Activated naive CD8-positive, alpha-beta T cell treated with anti-CD3 and anti-CD28 coated beads, Interleukin-2, amount 50 U/mL, for 16 hours (primary cell): ENCODE data around the gene DPP10.
"Not testable (repeated sequence)": the region's sequence is repeated elsewhere in the genome, so short reads cannot be mapped to it uniquely, and the experiment has no call there.

Experiments used
- DNase-seq: peaks from one replicate; pipeline ENCODE4 v3.0.0-alpha.2; 2020; ENCODE audit warnings: low read depth, low spot score

The DPP10 gene

DNA sequence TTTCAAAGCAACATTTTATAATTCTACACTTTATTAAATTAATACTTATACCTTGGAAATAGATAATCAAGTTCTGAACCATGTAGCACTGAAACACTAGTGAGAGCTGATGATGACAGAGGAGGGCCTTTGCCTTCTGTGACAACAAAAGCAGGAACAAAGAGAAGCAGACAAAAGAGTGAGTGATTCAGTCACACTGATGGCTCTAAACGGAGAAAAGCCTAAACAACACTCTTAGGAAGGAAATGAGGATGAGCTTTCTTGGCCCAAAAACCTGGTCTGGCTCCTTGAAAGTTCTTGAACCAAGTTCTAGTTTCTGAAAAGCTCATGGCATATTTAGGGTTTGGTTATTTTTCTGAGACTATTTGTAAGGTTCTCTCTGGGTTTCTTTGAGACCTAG, 271.9 kb downstream of the DPP10 start:
- DNase-seq: no peak

DNA sequence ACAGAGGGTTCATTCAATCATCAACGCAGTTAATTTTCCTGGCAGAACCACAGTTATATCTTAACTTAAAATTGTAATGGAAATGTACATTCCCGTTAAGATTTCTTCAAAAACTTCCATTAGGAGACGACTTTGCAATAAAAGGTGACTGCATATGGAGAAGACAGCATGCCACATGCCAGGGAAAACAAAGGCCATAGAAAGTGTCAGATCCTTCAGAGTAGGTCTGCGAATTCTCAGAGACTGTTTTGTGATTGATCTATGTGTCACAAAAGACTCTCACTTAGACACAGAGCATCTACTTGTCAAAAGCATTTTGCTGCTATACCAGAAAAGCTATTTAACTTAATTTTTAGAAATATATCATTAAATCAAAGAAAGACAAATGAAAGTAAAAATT, 274.6 kb downstream of the DPP10 start:
- DNase-seq: no peak

DNA sequence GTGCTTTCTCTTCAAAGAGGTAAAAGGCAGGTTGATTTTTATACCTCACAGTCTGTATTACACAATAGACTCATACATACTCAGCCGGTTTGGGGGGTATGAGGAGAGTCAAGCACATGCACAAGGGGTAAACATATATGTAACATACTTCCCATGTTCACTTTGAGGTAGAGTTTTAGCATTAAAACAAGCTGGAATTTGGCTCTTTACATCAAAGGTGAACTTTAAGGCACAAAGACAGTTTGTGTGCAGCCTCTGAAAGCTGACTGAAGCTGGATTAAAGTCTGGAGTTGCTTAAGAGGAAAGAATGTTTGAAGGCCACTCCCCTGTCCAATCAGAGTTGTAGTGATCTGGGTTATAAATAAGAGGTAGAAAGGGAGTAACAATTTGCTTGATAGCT, 282.0 kb downstream of the DPP10 start:
- DNase-seq: no peak

DNA sequence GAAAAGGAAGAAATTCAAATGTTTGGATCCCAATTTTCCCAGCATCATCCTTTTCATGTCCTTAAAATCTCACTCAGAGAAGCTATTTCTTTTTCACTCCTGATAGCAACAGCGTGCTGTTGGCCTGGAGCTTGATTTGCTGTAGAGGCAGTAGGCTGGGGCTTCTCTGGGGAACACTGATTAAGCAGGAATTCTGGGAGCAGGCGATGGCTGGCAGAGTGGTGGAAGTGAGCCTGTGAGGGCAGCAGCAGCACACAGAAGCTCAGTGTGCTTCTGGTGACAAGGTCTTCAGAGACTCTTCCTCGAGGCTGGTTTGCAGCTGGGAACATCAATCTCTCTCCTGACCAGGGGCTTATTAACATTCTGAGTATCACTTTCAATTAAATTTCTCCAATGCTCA, 284.6 kb downstream of the DPP10 start:
- DNase-seq: no peak

GRCh38 chr2:114728372-114728771, 285.9 kb downstream of the DPP10 start:
- DNase-seq: no peak

DNA sequence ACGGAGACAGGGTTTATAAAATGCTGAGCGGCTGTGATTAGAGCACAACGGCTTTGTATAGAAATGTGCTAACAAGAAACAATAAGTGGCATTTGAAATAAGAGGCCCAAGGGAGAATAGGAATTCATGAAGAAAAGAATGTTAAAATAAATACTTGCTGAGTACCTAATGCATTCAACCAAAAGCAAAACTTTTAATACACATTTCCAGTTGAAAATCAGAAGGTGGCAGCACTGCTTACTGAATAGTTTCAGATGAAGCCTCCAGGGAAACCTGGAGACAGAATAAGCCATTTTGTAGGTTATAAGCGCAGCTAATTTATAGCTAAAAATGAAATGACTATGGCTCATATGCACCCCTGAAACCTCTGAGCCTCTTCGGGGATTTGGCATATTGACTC, 286.6 kb downstream of the DPP10 start:
- no peak for DNase-seq

DNA sequence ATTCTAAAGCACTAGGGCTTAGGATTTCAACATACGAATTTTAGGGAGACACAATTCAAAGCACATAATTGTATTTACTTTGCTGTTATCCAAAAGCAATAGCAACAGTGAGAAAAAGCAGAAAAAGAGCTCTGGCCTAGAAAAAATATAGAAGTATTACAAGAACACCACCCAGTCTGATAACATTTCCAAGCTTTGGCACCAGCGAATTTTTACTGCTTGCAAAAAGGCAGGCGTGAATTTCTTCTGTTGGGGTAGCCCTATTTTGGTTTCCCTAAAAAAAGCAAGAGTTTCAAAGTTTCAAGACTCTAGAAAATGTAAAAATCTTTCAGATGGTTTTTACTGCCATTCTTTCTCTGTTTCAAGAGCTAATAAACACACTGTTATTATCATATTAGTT, 292.7 kb downstream of the DPP10 start:
- DNase-seq: no peak

- no peak for DNase-seq
Observed at GRCh38 chr2:114742245-114742644, 299.8 kb downstream of the DPP10 start.

- no peak for DNase-seq
Observed at GRCh38 chr2:114745700-114746099, 303.3 kb downstream of the DPP10 start.

DNA sequence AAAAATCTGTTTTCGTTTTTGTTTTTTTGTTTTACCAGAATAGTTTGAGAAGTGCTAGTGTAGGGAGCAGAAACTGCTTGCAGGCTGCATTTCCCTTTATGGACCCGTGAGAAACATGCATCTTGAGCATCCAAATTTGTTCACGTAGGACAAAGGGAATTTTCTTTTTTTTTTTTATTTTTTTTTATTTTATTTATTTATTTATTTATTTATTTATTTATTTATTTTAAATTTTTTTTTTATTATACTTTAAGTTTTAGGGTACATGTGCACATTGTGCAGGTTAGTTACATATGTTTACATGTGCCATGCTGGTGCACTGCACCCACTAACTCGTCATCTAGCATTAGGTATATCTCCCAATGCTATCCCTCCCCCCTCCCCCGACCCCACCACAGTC, 305.7 kb downstream of the DPP10 start:
- not testable (repeated sequence) for DNase-seq

GRCh38 chr2:114752425-114752824, 310.0 kb downstream of the DPP10 start:
- DNase-seq: no peak

DNA sequence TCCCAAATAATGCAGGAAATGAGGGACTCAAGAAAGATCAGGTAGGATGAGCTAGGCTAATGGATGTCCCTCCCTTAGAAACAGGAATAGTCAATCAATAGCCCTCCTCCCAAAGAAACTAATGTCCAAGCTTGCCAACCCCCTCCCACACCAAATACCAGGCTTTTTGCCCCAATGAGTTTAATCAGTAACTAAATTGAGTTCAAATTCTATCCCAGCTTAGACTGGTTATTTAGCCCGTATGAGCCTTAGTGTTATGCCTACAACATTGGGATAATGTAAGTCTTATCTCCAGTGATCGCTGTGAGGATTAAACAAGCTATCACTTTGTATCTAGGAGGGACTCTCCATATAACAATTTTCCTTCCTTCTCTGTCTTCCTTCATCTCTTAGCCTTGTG, 310.7 kb downstream of the DPP10 start:
- DNase-seq: no peak

GRCh38 chr2:114754907-114755563, 312.6 kb downstream of the DPP10 start:
- no peak for DNase-seq

- DNase-seq: no peak
Observed at GRCh38 chr2:114762376-114762775, 319.9 kb downstream of the DPP10 start.

DNA sequence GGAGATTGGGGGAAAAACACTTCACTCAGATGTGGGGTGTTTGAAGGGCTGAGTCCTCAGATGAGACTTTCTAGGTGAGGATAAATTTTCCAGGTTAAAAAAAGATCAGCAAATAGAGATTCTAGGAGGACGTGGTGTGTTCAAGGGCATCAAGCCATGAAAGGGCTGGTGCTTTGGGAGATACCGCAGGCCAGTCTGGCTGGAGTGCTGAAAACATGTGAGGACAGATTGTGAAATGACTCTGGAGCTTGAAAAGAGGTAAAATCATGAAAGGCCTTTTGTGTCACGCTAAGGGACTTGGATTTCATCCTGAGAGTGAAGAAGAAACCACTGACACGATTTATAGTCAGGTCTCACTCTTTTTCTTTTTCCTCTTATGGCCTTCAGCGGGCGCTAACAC, 320.5 kb downstream of the DPP10 start:
- DNase-seq: no peak

GRCh38 chr2:114769110-114769509, 326.7 kb downstream of the DPP10 start:
- DNase-seq: no peak

GRCh38 chr2:114769991-114770390, 327.6 kb downstream of the DPP10 start:
- no peak for DNase-seq

GRCh38 chr2:114784046-114784445, 341.6 kb downstream of the DPP10 start:
- DNase-seq: no peak

GRCh38 chr2:114784890-114785583, 342.6 kb downstream of the DPP10 start:
- no peak for DNase-seq

- DNase-seq: no peak
Observed at GRCh38 chr2:114786901-114787300, 344.5 kb downstream of the DPP10 start.

DNA sequence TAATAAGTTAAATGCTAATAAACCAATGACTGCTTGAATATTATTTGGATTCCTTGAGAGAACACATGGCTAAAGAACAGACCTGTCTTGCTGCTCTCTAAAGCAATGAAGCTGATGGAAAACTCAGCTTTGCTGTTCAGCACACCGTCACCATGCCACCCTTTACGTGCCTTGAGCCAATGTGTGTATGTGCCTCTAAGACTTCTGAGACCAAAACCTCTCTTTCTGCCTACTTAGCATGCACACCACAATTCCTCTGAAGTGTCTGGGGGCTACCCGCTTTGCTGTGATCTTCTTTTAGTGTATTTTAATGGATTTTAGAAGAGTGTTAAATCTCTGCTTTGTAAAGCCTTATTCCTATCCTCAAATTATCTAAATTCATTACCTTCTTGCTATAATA, 345.0 kb downstream of the DPP10 start:
- no peak for DNase-seq

GRCh38 chr2:114789989-114790388, 347.5 kb downstream of the DPP10 start:
- no peak for DNase-seq

- no peak for DNase-seq
Observed at GRCh38 chr2:114797540-114797939, 355.1 kb downstream of the DPP10 start.

GRCh38 chr2:114797942-114798341, 355.5 kb downstream of the DPP10 start:
- no peak for DNase-seq
